HG03064 (cell line): Measurements from ENCODE around the gene FOXL3.

Experiments
- ATAC-seq: cut with Tn5 transposase; IDR thresholded peaks from one replicate; pipeline ENCODE4 v1.9.1; 2021; ENCODE audit warnings: low read depth; ENCODE audit not compliant: unreplicated experiment

Gene FOXL3

GRCh38 chr7:300048-300447, 10.1 kb downstream of the FOXL3 start:
- no peak for ATAC-seq

- no peak for ATAC-seq
These were observed 10.7 kb downstream of the FOXL3 start for GRCh38 chr7:300546-301290.

GRCh38 chr7:301291-302053, 11.5 kb downstream of the FOXL3 start:
- no peak for ATAC-seq

- ATAC-seq, result no peak
These were observed 12.4 kb downstream of the FOXL3 start for GRCh38 chr7:302054-302992.

GRCh38 chr7:303425-303824, 13.5 kb downstream of the FOXL3 start:
- ATAC-seq, result no peak

- no peak for ATAC-seq
These were observed 14.1 kb downstream of the FOXL3 start for GRCh38 chr7:303884-304573.

- no peak for ATAC-seq
These were observed 14.8 kb downstream of the FOXL3 start for GRCh38 chr7:304574-305409.

- ATAC-seq, result no peak
These were observed 15.6 kb downstream of the FOXL3 start for GRCh38 chr7:305410-306151.

GRCh38 chr7:307970-308369, 18.0 kb downstream of the FOXL3 start:
- ATAC-seq, result no peak

- ATAC-seq, result no peak
These were observed 19.7 kb downstream of the FOXL3 start for GRCh38 chr7:309586-310228.

GRCh38 chr7:311131-311680, 21.2 kb downstream of the FOXL3 start:
- no peak for ATAC-seq

- no peak for ATAC-seq
These were observed 21.8 kb downstream of the FOXL3 start for GRCh38 chr7:311796-312195.

GRCh38 chr7:312424-312823, 22.5 kb downstream of the FOXL3 start:
- ATAC-seq, result no peak

GRCh38 chr7:314853-315252, 24.9 kb downstream of the FOXL3 start:
- ATAC-seq, result no peak

GRCh38 chr7:315516-316265, 25.7 kb downstream of the FOXL3 start:
- ATAC-seq, result no peak

GRCh38 chr7:317643-318405, 27.9 kb downstream of the FOXL3 start:
- ATAC-seq, result no peak

- ATAC-seq, result no peak
These were observed 28.5 kb downstream of the FOXL3 start for GRCh38 chr7:318476-318875.
